Hepatocyte (in vitro differentiated cells): ENCODE data around the gene ELFN1.

ENCODE experiments used
- EZH2 ChIP-seq: fragments of 200-600 bp; sonication (generic); IDR thresholded peaks from 2 replicates; pipeline ENCODE4 v1.6.1; 2016; ENCODE audit warnings: antibody characterized with exemption, mild to moderate bottlenecking, borderline replicate concordance
- EZH2phosphoT487 ChIP-seq: fragments of 200-600 bp; sonication (generic); IDR thresholded peaks from one replicate; pipeline ENCODE4 v1.6.1; 2018; ENCODE audit warnings: antibody characterized with exemption, mild to moderate bottlenecking, low read depth, moderate library complexity; ENCODE audit not compliant: unreplicated experiment, severe bottlenecking
- TF ChIP-seq, protein P1 (sequence below): fragments of 200-600 bp; sonication (generic); IDR thresholded peaks from 2 replicates; pipeline ENCODE4 v1.5.1; 2016; ENCODE audit warnings: antibody characterized with exemption, mild to moderate bottlenecking; ENCODE audit not compliant: poor library complexity

DNA sequence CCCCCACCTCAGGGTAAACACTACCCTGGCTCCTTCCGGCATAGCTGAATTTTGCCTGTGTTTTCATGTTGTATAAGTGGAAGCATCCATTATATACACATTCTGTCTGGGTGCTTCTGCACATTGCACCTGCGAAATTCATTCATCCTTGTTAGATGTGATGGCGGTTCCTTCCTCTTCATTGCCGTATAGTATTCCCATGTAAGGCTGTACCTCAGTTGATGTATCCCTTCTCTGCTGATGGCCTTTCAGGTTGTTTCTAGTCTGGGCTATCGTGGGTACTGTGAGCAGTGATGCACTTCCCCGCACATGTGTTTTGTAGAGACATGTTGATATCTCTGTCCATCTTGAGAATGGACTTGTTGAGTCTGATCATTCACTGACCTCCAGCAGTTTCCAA is 28.9 kb downstream of the ELFN1 start:
- TF ChIP-seq, protein P1, sequence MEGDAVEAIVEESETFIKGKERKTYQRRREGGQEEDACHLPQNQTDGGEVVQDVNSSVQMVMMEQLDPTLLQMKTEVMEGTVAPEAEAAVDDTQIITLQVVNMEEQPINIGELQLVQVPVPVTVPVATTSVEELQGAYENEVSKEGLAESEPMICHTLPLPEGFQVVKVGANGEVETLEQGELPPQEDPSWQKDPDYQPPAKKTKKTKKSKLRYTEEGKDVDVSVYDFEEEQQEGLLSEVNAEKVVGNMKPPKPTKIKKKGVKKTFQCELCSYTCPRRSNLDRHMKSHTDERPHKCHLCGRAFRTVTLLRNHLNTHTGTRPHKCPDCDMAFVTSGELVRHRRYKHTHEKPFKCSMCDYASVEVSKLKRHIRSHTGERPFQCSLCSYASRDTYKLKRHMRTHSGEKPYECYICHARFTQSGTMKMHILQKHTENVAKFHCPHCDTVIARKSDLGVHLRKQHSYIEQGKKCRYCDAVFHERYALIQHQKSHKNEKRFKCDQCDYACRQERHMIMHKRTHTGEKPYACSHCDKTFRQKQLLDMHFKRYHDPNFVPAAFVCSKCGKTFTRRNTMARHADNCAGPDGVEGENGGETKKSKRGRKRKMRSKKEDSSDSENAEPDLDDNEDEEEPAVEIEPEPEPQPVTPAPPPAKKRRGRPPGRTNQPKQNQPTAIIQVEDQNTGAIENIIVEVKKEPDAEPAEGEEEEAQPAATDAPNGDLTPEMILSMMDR, result no peak
- no peak for TF ChIP-seq EZH2
- TF ChIP-seq EZH2phosphoT487, result no peak
